DND-41 (cell line): ENCODE data around the gene ARRB1.

Experiments
- CTCF ChIP-seq: IDR thresholded peaks from 2 replicates; pipeline ENCODE4 v1.5.1; 2012; ENCODE audit warnings: borderline replicate concordance, low read length, moderate library complexity, mild to moderate bottlenecking; ENCODE audit not compliant: poor library complexity, severe bottlenecking; ENCODE audit errors: extremely low read depth
- EZH2 ChIP-seq: IDR thresholded peaks from 3 replicates; pipeline ENCODE4 v1.6.1; 2012; ENCODE audit warnings: borderline replicate concordance, low read depth, mild to moderate bottlenecking, moderate library complexity, low read length, inconsistent platforms; ENCODE audit not compliant: severe bottlenecking

DNA sequence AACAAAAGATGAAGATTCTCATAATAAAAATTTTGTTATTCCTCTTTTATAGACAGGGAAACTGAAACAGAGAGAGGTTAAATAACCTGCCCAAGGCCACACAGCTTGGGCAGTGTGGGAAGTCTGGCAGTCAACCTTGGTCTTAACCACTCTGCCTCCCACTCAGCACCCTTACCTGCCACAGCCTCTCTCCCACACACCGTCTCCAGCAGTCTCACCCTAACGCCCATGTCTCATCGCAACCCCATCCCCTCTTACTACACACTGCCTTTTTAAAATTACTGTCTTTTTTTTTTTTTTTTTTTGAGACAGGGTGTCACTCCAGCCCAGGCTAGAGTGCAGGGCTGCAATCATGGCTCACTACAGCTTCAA is 25.0 kb downstream of the ARRB1 start:
- no peak for TF ChIP-seq CTCF
- TF ChIP-seq EZH2 = no peak
